Stomach (tissue), 4 donors: ENCODE data around the gene KMT5B.

Source experiments
- EP300 ChIP-seq: sonication (generic); formaldehyde crosslinking; IDR thresholded peaks from one replicate; pipeline ENCODE4 v1.6.1; 2017; ENCODE audit warnings: antibody characterized with exemption
- POLR2A ChIP-seq, 4 donors: fragments of 450-650 bp; IDR thresholded peaks; one replicate each; pipeline ENCODE4 v1.6.1; 2016; ENCODE audit warnings: antibody characterized with exemption in 4 of 4, control low read depth in 2 of 4, mild to moderate bottlenecking in 1 of 4, moderate library complexity in 1 of 4
- TF ChIP-seq, protein P1 (sequence below), 7 experiments: fragments of 450-650 bp in 4 of 7; fragments of 200-600 bp in 3 of 7; sonication (generic) in 3 of 7; IDR thresholded peaks; one replicate each; pipeline ENCODE4 v1.5.1; 2016 to 2019; ENCODE audit warnings: antibody characterized with exemption in 7 of 7, control low read depth in 2 of 7, mild to moderate bottlenecking in 1 of 7

DNA sequence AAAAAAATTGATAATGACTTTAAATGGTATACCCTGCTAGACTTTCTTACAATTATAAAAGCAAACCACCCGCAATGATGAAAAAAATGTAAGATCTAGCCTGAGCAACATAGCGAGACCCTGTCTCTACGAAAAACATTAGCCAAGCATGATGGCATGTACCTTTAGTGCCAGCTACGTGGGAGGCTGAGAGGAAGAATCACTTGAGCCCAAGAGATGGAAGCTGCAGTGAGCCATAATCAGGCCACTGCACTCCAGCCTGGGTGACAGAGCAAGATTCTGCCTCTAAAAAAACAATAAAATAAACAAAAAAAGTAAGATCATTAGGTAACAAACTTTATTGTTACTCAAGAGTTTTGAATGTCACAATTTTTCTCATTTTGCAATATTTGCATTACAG lies 39.2 kb downstream of the KMT5B start:
- TF ChIP-seq, protein P1, sequence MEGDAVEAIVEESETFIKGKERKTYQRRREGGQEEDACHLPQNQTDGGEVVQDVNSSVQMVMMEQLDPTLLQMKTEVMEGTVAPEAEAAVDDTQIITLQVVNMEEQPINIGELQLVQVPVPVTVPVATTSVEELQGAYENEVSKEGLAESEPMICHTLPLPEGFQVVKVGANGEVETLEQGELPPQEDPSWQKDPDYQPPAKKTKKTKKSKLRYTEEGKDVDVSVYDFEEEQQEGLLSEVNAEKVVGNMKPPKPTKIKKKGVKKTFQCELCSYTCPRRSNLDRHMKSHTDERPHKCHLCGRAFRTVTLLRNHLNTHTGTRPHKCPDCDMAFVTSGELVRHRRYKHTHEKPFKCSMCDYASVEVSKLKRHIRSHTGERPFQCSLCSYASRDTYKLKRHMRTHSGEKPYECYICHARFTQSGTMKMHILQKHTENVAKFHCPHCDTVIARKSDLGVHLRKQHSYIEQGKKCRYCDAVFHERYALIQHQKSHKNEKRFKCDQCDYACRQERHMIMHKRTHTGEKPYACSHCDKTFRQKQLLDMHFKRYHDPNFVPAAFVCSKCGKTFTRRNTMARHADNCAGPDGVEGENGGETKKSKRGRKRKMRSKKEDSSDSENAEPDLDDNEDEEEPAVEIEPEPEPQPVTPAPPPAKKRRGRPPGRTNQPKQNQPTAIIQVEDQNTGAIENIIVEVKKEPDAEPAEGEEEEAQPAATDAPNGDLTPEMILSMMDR (IDR thresholded peaks at IDR 0.05) = no peak
- TF ChIP-seq POLR2A (IDR thresholded peaks at IDR 0.05) = no peak
- no peak for TF ChIP-seq EP300
